ENCODE data around the gene DUSP2.

DNA sequence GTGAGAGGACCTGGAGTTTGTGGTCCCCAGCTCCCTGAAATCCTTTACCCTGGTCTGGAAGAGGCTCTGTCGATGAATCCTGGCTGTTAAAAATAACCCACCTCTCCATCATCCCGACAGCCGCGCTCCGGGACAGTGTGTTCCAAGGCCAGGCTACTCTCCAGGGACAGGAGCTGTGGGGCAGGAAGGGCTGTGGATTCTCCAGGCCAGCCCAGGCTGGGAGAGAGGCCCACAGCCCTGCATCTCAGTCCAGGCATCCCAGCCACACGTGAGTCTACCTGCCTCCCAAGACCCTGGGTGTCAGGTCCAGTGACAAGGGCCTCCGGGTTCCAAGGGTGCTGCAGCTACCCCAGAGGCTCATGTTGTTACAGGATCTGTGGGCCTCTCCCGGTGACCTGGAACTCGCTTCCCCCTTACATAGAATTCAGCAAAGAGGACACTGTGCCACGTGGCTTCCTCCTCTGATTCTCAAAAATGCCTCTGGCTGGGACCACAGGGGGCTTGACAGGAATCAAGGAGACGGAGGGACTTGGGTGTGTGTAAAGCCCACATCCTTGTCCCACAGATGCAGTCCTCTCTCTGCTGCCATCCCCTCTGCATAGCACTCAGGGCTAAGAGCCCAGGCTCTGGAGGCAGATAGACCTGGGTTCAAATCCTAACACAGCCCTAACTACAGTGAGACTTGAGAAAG, 46.2 kb downstream of the DUSP2 start:
- TF ChIP-seq NFRKB (IDR thresholded peaks at IDR 0.05), result no peak
- no peak for TF ChIP-seq FOXM1 (IDR thresholded peaks at IDR 0.05; ENCODE audit: borderline replicate concordance)
- no peak for TF ChIP-seq SP1 (IDR thresholded peaks at IDR 0.05)
- TF ChIP-seq SUZ12 (IDR thresholded peaks at IDR 0.05), result no peak
- TF ChIP-seq ARNT (IDR thresholded peaks at IDR 0.05), result no peak
- no peak for TF ChIP-seq LEF1 (IDR thresholded peaks at IDR 0.05; ENCODE audit: borderline replicate concordance)
- no peak for TF ChIP-seq TARDBP (IDR thresholded peaks at IDR 0.05)
- TF ChIP-seq, protein P1, sequence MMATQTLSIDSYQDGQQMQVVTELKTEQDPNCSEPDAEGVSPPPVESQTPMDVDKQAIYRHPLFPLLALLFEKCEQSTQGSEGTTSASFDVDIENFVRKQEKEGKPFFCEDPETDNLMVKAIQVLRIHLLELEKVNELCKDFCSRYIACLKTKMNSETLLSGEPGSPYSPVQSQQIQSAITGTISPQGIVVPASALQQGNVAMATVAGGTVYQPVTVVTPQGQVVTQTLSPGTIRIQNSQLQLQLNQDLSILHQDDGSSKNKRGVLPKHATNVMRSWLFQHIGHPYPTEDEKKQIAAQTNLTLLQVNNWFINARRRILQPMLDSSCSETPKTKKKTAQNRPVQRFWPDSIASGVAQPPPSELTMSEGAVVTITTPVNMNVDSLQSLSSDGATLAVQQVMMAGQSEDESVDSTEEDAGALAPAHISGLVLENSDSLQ (IDR thresholded peaks at IDR 0.05), result no peak
- TF ChIP-seq L3MBTL2 (conservative IDR thresholded peaks at IDR 0.05), result no peak
- TF ChIP-seq ZNF384 (IDR thresholded peaks at IDR 0.05), result no peak
- TF ChIP-seq BHLHE40 (IDR thresholded peaks at IDR 0.05; ENCODE audit: borderline replicate concordance), result no peak
- no peak for TF ChIP-seq ELF4 (IDR thresholded peaks at IDR 0.05)
- no peak for TF ChIP-seq FOXA1 (IDR thresholded peaks at IDR 0.05)

Measured in HEK293T (cell line).